GM19099 (cell line): ENCODE measurements around the gene TMEM151A.

Experiments
- POLR2A ChIP-seq: IDR thresholded peaks from 3 replicates; pipeline ENCODE4 v1.6.1; 2011; ENCODE audit warnings: low read depth; ENCODE audit not compliant: insufficient read length; ENCODE audit errors: extremely low read depth

TMEM151A gene

DNA sequence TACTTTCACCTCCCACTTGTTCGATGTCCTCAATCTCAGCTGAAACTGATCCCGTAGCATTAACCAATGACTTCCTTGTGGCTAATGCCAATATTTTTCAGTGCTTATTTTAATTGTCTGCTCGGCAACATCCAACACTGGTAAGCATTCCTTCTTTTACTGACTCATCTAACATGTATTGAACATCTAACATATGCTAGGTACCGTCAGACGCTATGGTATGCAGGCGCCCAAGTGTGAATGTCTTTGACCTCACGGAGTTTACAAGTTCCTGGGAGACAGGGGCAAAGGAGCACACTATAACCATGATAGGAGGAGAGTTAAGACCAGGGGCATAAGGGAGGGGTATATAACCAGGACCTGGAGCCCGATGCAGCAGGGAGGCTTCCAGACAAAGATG, 51.5 kb downstream of the TMEM151A start:
- no peak for TF ChIP-seq POLR2A

GRCh38 chr11:66344550-66345315, 53.0 kb downstream of the TMEM151A start, which contains the start of gene BRMS1:
Gene BRMS1, minus strand, starts transcription at chr11:66345104. Its CDS starts 2,870 bp downstream, at chr11:66342234.
- peak; percentile 95 for TF ChIP-seq POLR2A

- no peak for TF ChIP-seq POLR2A
Observed at GRCh38 chr11:66345316-66345649, 53.6 kb downstream of the TMEM151A start.
